Vagina (tissue), 2 donors: Measurements from ENCODE around the gene TCF4. TPM values are rescaled to one million over a fixed set of nuclear protein-coding genes. Genes with fewer than 3 reads are reported as not detected.

Experiments
- DNase-seq, 2 donors: peaks; one replicate each; pipeline ENCODE4 v3.0.0-alpha.2; 2017; ENCODE audit errors: extremely low spot score in 2 of 2
- H3K27ac ChIP-seq: fragments of 200-600 bp; sonication (generic); one replicate; pipeline ENCODE4 v1.5.1; 2019
- H3K27me3 ChIP-seq: fragments of 200-600 bp; sonication (generic); one replicate; pipeline ENCODE4 v1.5.1; 2019
- H3K36me3 ChIP-seq, 2 donors: fragments of 200-600 bp; sonication (generic); one replicate each; pipeline ENCODE4 v1.5.1; 2017 to 2019
- H3K4me1 ChIP-seq: fragments of 200-600 bp; sonication (generic); one replicate; pipeline ENCODE4 v1.5.1; 2019
- H3K4me3 ChIP-seq, 2 donors: fragments of 200-600 bp; sonication (generic); 1 replicate in 1 of 2; 2 replicates in 1 of 2; pipeline ENCODE4 v1.5.1; 2016 to 2019
- H3K9me3 ChIP-seq: fragments of 200-600 bp; sonication (generic); one replicate; pipeline ENCODE4 v1.5.1; 2019
- POLR2A ChIP-seq, 2 donors: fragments of 450-650 bp; IDR thresholded peaks; one replicate each; pipeline ENCODE4 v1.6.1; 2017; ENCODE audit warnings: antibody characterized with exemption in 2 of 2, mild to moderate bottlenecking in 2 of 2, moderate library complexity in 2 of 2
- POLR2AphosphoS5 ChIP-seq, 2 donors: sonication (generic); formaldehyde crosslinking; IDR thresholded peaks; one replicate each; pipeline ENCODE4 v1.9.0; 2017; ENCODE audit warnings: antibody characterized with exemption in 2 of 2, mild to moderate bottlenecking in 2 of 2, low read depth in 1 of 2; ENCODE audit not compliant: insufficient read depth in 1 of 2
- intact Hi-C: fragments of 100-400 bp; cut with DNase I; formaldehyde crosslinking; loops from one replicate; pipeline ENCODE4 v1.15.1; 2023
- total RNA-seq: library from RNA; depleted of rRNA; stranded (reverse); fragments of >200 nt; gene quantifications from one replicate; pipeline ENCODE4 v1.2.3, GENCODE V29; 2016
- TF ChIP-seq, protein P1 (sequence below), 3 experiments: fragments of 450-650 bp in 2 of 3; fragments of 200-600 bp in 1 of 3; sonication (generic) in 1 of 3; IDR thresholded peaks; one replicate each; pipeline ENCODE4 v1.5.1; 2017 to 2019; ENCODE audit warnings: antibody characterized with exemption in 3 of 3, mild to moderate bottlenecking in 2 of 3, moderate library complexity in 2 of 3

TCF4 gene
- total RNA-seq, 1 donor from 2014 or later: 105 TPM

DNA sequence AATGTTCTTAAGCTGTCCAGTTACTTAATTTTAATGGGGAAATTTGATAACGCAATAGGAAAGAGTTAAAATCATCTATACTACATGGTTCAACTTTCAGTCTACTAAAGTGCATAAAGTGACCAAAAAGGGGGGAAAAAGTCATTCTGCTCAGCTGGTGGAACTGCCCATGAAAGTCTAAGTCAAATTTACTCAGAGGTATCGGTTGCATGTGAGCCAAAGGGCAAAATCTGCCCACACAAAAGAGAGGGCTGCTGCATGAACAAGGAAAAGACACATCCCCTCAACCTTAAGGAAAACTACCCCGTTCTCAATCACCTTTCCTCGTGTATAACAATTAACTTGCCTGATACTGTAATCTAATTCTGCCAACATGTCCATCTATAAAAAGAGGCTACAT, 126.1 kb downstream of the TCF4 start:
- Histone ChIP-seq H3K9me3 (no peaks in the 10 kb centered on the region), H3K4me1 (no peaks in the 10 kb centered on the region), H3K27me3 (no peaks in the 10 kb centered on the region), H3K27ac (no peak overlapping the region), H3K4me3 (no peak overlapping the region), H3K36me3 (no peaks in the 10 kb centered on the region)
- TF ChIP-seq, protein P1, sequence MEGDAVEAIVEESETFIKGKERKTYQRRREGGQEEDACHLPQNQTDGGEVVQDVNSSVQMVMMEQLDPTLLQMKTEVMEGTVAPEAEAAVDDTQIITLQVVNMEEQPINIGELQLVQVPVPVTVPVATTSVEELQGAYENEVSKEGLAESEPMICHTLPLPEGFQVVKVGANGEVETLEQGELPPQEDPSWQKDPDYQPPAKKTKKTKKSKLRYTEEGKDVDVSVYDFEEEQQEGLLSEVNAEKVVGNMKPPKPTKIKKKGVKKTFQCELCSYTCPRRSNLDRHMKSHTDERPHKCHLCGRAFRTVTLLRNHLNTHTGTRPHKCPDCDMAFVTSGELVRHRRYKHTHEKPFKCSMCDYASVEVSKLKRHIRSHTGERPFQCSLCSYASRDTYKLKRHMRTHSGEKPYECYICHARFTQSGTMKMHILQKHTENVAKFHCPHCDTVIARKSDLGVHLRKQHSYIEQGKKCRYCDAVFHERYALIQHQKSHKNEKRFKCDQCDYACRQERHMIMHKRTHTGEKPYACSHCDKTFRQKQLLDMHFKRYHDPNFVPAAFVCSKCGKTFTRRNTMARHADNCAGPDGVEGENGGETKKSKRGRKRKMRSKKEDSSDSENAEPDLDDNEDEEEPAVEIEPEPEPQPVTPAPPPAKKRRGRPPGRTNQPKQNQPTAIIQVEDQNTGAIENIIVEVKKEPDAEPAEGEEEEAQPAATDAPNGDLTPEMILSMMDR (IDR thresholded peaks at IDR 0.05): no peak
- TF ChIP-seq POLR2AphosphoS5 (IDR thresholded peaks at IDR 0.05; ENCODE audit: insufficient read depth in 1 of 2, low read depth in 1 of 2) (no peak), POLR2A (IDR thresholded peaks at IDR 0.05) (no peak)
- intact Hi-C loops: no loop called here
- DNase-seq: no peak

DNA sequence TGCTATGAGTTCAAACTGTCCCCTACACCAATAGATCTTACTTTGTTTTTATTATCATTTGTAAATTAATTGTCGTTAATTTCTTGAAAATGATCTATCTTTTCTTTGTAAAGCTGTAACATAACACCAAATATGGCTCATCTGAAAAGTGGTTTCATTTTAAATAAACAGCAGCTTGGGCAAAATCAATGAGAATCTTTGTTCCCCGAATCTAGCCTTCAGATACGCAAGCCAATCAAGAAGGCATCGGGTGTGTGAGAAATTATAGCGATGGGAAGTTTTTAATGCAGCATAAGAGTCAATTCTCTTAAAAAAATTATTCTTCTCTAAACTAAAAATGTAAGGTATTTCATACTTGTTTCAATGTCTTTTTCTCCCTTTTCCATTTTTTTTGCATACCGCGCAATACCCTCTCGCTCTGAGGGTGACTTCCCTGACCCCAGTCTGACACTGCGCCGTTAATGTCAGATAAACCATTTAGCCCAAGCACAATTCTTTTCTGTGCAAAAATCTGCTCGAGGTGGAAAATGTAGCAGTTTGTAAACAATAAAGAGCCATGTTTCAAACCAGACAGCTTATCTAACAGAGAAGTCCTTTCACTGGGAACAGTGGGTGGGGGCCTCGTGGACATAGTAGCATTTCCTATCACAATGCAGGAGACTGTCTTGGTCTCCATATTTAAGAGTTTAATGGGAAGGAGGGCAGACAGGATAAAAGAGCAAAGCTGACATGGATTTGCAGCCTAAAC, 129.4 kb downstream of the TCF4 start:
- no peaks in the 10 kb centered on the region for H3K27me3 ChIP-seq
- no peak for TF ChIP-seq POLR2AphosphoS5 (IDR thresholded peaks at IDR 0.05; ENCODE audit: insufficient read depth in 1 of 2, low read depth in 1 of 2)

DNA sequence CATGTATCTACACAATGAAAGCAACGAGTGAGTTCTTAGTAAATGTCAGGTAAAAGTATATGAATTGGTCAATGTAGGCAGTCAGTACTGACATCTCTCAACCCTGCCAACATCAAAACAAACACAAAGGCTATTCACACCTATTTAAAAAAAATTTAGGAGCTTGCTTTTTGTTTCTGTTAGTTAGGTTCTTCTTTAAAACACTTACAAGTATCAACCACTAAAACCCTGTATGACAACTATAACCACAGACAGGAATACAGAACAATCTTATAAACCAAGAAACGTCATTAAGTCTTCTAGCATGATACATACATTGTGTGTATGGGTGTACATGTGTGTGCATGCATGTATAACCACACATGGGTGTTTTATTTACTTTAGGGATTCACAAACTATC, 131.0 kb downstream of the TCF4 start:
- intact Hi-C loops: no loop called here
- no peak for DNase-seq
- H3K27me3 ChIP-seq: no peaks in the 10 kb centered on the region
- TF ChIP-seq, protein P1 (IDR thresholded peaks at IDR 0.05): no peak
- TF ChIP-seq POLR2AphosphoS5 (IDR thresholded peaks at IDR 0.05; ENCODE audit: insufficient read depth in 1 of 2, low read depth in 1 of 2) (no peak), POLR2A (IDR thresholded peaks at IDR 0.05) (no peak)
- no peak overlapping the region for H3K27ac ChIP-seq
- H3K9me3 ChIP-seq: no peaks in the 10 kb centered on the region
- peaks cover 13% of the 10 kb centered on the region for H3K4me1 ChIP-seq
- no peak overlapping the region for H3K4me3 ChIP-seq
- H3K36me3 ChIP-seq: no peaks in the 10 kb centered on the region

More for the DNA sequence above, 129.4 kb downstream of the TCF4 start:
- Histone ChIP-seq H3K9me3 (no peaks in the 10 kb centered on the region), H3K27ac (no peak overlapping the region), H3K4me1 (peaks cover 6% of the 10 kb centered on the region), H3K4me3 (no peak overlapping the region), H3K36me3 (no peaks in the 10 kb centered on the region)
- intact Hi-C loops: no loop called here
- no peak for DNase-seq

DNA sequence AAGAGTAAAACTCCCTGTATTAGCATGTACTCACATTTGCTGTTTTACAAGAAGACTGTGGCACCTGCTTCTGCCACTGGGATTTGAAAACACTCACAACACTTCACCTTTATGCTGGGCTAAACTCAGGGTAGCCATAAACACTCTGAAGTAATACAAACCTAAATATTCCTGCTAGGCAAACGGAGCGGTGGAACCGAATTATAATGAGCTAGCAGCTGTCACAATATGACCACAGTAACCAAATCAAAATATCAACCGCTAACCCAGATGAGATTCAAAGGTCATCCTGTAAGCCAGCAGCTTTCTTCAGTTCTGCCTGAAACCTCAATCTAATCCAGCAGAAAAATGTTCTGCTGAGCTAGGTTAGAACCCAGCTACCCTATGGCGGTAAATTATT, 132.1 kb downstream of the TCF4 start:
- TF ChIP-seq POLR2A (IDR thresholded peaks at IDR 0.05) (no peak), POLR2AphosphoS5 (IDR thresholded peaks at IDR 0.05; ENCODE audit: insufficient read depth in 1 of 2, low read depth in 1 of 2) (no peak)
- Histone ChIP-seq H3K4me1 (peaks cover 24% of the 10 kb centered on the region), H3K27ac (no peak overlapping the region), H3K9me3 (no peaks in the 10 kb centered on the region), H3K36me3 (no peaks in the 10 kb centered on the region), H3K27me3 (no peaks in the 10 kb centered on the region), H3K4me3 (no peak overlapping the region)
- no peak for DNase-seq
- intact Hi-C loops: no loop called here

DNA sequence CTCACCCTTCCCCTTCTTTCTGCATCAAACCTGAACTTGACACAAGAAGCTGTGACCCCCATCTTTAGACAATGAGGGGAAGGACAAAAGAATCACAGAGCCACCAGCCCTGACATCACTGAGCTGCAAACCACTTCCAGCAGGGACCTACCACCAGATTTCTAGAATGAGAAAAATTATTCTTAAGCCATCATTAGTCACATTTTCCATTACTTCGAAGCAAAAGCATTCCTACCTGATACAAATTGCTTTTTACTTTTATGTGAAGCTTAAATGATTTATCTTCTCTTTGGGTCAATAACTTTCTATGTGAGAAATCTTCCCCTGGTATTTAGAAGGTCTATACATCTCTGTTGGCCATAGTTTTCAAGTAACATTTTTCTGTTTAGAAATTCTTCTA, 134.8 kb downstream of the TCF4 start:
- no peaks in the 10 kb centered on the region for H3K27me3 ChIP-seq
- TF ChIP-seq POLR2AphosphoS5 (IDR thresholded peaks at IDR 0.05; ENCODE audit: insufficient read depth in 1 of 2, low read depth in 1 of 2): no peak
- TF ChIP-seq, protein P1 (IDR thresholded peaks at IDR 0.05): no peak
- no peak for TF ChIP-seq POLR2A (IDR thresholded peaks at IDR 0.05)
- no peaks in the 10 kb centered on the region for H3K36me3 ChIP-seq
- peaks cover 46% of the 10 kb centered on the region for H3K4me1 ChIP-seq
- DNase-seq: no peak
- H3K9me3 ChIP-seq: no peaks in the 10 kb centered on the region
- intact Hi-C loops: no loop called here
- H3K4me3 ChIP-seq: no peak overlapping the region
- H3K27ac ChIP-seq: no peak overlapping the region

DNA sequence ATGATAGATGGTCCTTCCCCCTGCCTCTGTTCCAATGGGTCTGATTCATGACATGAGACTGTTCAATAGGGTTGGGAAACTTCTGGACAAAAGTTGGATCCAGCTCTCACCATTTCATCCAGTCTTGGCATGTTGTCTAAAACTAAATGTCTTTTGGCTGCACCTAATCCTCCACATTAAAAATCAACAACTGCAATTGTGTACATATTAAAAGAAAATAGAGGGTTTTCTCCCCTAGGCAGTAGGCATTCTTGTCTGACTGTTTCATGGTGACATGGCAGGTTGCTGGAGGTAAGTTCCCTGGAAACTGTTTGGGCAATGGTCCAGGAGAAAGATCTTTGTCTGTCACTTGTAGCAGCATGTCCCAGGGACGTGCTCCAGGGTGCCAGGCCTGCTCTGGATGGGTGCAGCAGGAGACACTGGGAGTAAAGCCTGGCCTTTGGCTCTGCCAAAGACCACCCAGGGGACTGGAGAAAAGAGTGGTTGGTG, 135.8 kb downstream of the TCF4 start:
- no peak overlapping the region for H3K4me3 ChIP-seq
- TF ChIP-seq POLR2AphosphoS5 (IDR thresholded peaks at IDR 0.05; ENCODE audit: insufficient read depth in 1 of 2, low read depth in 1 of 2) (peak; percentile 36 to 71), POLR2A (IDR thresholded peaks at IDR 0.05) (no peak)
- H3K36me3 ChIP-seq: no peaks in the 10 kb centered on the region
- DNase-seq: peak in 1 of 2 donors; percentile 89
- intact Hi-C loops: no loop called here
- peaks cover 46% of the 10 kb centered on the region for H3K4me1 ChIP-seq
- no peaks in the 10 kb centered on the region for H3K27me3 ChIP-seq
- H3K9me3 ChIP-seq: no peaks in the 10 kb centered on the region
- peak overlapping the region; percentile 72 for H3K27ac ChIP-seq
